Choroid plexus epithelial cell (primary cell): Measurements from ENCODE around the gene MAN2A2.

ENCODE experiments used
- DNase-seq: peaks from one replicate; pipeline ENCODE4 v3.0.0-alpha.2; 2010; ENCODE audit warnings: low read depth
- H3K4me3 ChIP-seq: 2 replicates; pipeline ENCODE4 v1.5.1; 2011; ENCODE audit warnings: low read depth, mild to moderate bottlenecking, control low read depth, low read length, moderate library complexity
- CTCF ChIP-seq: conservative IDR thresholded peaks from 2 replicates; pipeline ENCODE4 v1.5.1; 2011; ENCODE audit warnings: low read depth, mild to moderate bottlenecking, control low read depth, inconsistent platforms, low read length, moderate library complexity

The MAN2A2 gene

DNA sequence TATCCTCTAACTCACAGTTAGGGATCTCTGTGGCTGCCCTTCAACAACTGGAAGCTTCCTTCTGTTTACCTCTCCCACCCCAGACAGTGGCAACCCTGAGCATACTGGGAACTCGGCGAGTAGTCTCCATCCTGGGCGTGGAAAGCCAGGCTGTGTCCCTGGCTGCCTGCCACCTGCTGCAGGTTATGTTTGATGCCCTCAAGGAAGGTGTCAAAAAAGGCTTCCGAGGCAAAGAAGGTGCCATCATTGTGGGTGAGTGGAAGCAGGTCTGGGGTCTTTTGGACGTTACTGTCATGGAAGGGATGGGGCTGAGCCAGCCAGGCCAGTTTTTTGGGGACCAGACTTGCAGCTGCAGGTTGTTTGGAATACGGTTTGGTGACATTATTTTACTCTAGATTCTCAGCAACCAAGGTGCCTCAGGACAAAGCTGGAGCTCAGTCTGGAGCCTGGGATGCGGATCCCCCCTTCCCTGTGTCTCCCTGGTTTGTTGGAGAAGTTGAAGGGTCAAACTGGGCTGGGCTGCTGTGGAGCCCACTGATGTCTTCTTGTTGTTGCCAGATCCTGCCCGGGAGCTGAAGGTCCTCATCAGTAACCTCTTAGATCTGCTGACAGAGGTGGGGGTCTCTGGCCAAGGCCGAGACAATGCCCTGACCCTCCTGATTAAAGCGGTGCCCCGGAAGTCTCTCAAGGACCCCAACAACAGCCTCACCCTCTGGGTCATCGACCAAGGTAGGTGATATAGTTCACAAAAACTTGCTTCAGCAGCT is 39.4 kb downstream of the MAN2A2 start:
- DNase-seq, result no peak
- H3K4me3 ChIP-seq, result no peak overlapping the region
- no peak for TF ChIP-seq CTCF

DNA sequence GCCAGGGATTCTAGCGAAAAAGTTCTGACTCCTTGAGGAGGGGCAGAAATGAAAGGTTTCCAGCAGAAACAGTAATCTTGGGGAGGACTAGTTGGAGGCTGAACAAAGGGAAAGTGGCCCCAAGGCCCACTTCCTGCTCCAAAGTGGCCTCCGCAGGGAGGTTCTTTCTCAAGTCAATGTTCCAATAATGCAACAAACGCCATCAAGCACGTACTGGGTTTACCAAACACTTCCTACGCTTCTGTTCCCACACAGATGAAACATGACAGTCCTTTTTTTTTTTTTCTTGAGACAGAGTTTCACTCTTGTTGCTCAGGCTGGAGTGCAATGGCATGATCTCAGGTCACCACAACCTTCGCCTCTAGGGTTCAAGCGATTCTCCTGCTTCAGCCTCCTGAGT is 42.0 kb downstream of the MAN2A2 start:
- DNase-seq, result no peak
- TF ChIP-seq CTCF, result no peak

GRCh38 chr15:90946538-90946937 is 43.4 kb downstream of the MAN2A2 start:
- no peak for TF ChIP-seq CTCF
- DNase-seq, result no peak
- no peak overlapping the region for H3K4me3 ChIP-seq

More for the DNA sequence above, 42.0 kb downstream of the MAN2A2 start:
- no peak overlapping the region for H3K4me3 ChIP-seq

GRCh38 chr15:90946941-90947576 is 44.0 kb downstream of the MAN2A2 start:
- no peak for TF ChIP-seq CTCF
- no peak for DNase-seq
- no peak overlapping the region for H3K4me3 ChIP-seq

DNA sequence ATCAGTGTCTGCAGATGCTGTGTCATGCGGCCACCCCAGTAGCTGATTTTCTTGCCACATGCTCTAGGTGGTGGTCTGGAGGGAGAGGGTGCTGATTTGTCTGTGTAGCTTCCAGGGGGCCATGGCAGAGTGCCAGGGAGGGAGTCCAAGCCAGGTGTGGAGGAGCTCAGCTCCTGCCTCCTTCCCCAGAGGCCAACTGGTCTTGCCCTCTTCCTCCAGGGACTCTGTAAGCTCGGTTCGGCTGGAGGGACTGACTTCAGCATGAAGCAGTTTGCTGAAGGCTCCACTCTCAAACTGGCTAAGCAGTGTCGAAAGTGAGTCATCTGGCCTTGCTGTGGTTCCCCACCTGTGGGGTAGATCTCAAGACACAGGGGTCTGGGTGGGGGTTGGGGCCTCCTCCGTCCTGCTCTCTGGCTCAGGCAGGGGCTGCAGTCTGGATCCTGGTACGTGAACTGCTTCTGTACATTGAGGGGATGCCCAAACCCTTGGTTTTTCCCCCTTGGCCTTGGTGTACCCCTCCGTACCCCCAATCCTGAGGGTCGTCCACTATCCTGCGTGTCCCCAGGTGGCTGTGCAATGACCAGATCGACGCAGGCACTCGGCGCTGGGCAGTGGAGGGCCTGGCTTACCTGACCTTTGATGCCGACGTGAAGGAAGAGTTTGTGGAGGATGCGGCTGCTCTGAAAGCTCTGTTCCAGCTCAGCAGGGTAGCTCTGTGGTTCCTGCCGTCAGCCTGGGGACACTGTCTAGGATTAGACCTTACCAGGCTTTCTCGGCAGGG is 44.7 kb downstream of the MAN2A2 start:
- H3K4me3 ChIP-seq, result no peak overlapping the region
- DNase-seq, result no peak
- TF ChIP-seq CTCF, result no peak

DNA sequence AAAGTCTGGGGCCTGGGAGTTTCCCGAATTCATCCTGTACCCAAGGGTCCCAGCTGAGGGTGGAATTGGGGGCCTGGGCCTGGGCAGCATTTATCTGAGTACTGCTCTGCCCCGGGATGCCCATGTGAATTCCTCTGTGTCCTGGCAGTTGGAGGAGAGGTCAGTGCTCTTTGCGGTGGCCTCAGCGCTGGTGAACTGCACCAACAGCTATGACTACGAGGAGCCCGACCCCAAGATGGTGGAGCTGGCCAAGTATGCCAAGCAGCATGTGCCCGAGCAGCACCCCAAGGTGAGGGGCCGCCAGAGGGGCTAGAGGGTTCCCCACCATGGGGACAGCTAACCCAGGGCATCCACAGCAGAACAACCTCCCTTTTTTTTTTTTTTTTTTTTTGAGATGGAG is 45.4 kb downstream of the MAN2A2 start:
- no peak overlapping the region for H3K4me3 ChIP-seq
- no peak for DNase-seq
- no peak for TF ChIP-seq CTCF
